Spinal cord (tissue), 10 donors: ENCODE data around the gene TEX9. TPM values are rescaled to one million over a fixed set of nuclear protein-coding genes. Genes with fewer than 3 reads are reported as not detected.

Experiments used
- DNase-seq, 6 donors: peaks; one replicate each; pipeline versions ENCODE4 v3.0.0 to v3.0.0-alpha.2; 2013 to 2015; ENCODE audit warnings: low spot score in 6 of 6, low read depth in 4 of 6
- H3K27ac ChIP-seq: one replicate; pipeline ENCODE4 v1.5.1; 2013; ENCODE audit warnings: low read depth, low read length, control low read depth
- H3K27me3 ChIP-seq: one replicate; pipeline ENCODE4 v1.6.1; 2013; ENCODE audit warnings: low read length; ENCODE audit not compliant: control insufficient read depth, insufficient read depth
- H3K36me3 ChIP-seq: one replicate; pipeline ENCODE4 v1.6.1; 2013; ENCODE audit warnings: low read length; ENCODE audit not compliant: control insufficient read depth, insufficient read depth
- H3K4me1 ChIP-seq: one replicate; pipeline ENCODE4 v1.6.1; 2013; ENCODE audit warnings: low read length; ENCODE audit not compliant: control insufficient read depth, insufficient read depth
- H3K4me3 ChIP-seq: one replicate; pipeline ENCODE4 v1.5.1; 2013; ENCODE audit warnings: low read depth, low read length, control low read depth
- H3K9me3 ChIP-seq: one replicate; pipeline ENCODE4 v1.6.1; 2013; ENCODE audit warnings: low read length; ENCODE audit not compliant: control insufficient read depth, insufficient read depth
- WGBS: methylation state at CpG from one replicate; pipeline ENCODE4 v1.1.5; 2013; ENCODE audit warnings: missing lambda C conversion rate; ENCODE audit not compliant: insufficient coverage; 5-methylcytosine and 5-hydroxymethylcytosine counted together
- polyA plus RNA-seq, 2 donors: library from polyadenylated mRNA; unstranded; fragments of 120-200 nt; gene quantifications; one replicate each; pipeline ENCODE4 v1.2.1, GENCODE V29; 2013; ENCODE audit not compliant: insufficient read length in 2 of 2
- total RNA-seq, 2 donors: library from RNA; depleted of rRNA in 1 of 2; stranded (reverse); fragments of 120-200 nt in 1 of 2; fragments of >200 nt in 1 of 2; gene quantifications; one replicate each; pipeline versions ENCODE4 v1.2.3 to v1.2.4, GENCODE V29; 2013 to 2014
- donor health status: healthy.

Gene TEX9
- total and polyA plus RNA-seq, 4 donors: 9.4 to 25.4 (median 20.0) TPM

DNA sequence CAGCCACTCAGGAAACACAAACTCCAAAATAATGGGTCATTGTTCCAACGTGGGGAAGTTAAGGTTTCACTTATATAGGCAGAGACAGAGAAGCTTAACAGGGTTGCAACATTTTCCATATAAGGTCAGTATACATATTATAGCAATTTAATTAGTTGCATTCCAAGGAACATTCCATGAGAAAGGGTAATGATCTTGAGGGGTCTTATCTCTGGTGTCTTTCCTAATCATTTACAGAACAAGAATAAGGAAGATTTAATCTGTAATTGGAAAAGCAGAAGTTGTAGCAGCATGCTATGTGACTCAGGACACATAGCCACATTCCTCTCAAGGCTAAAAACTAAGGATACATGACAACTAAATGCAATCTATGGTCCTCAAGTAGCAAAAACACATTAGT lies 94.8 kb downstream of the TEX9 start:
- Histone ChIP-seq H3K27me3 (no peaks in the 10 kb centered on the region), H3K27ac (no peak overlapping the region), H3K4me1 (peaks cover under 1% of the 10 kb centered on the region), H3K9me3 (no peaks in the 10 kb centered on the region), H3K36me3 (no peaks in the 10 kb centered on the region), H3K4me3 (no peak overlapping the region)
- no CpG with 5 or more reads among the region's 1 CpG for WGBS
- no peak for DNase-seq

- no peaks in the 10 kb centered on the region for H3K27me3 ChIP-seq
- H3K4me3 ChIP-seq: no peak overlapping the region
- DNase-seq: no peak
- no CpG with 5 or more reads among the region's 2 CpGs for WGBS
- peaks cover 4% of the 10 kb centered on the region for H3K4me1 ChIP-seq
- no peaks in the 10 kb centered on the region for H3K36me3 ChIP-seq
- H3K9me3 ChIP-seq: no peaks in the 10 kb centered on the region
- no peak overlapping the region for H3K27ac ChIP-seq
These were observed 95.7 kb downstream of the TEX9 start for GRCh38 chr15:56460947-56461346.

GRCh38 chr15:56464893-56465520 lies 99.8 kb downstream of the TEX9 start, which contains the start of gene MNS1:
MNS1 (minus strand) TSS chr15:56465137; CDS start chr15:56464972, 165 bp downstream.
- H3K4me1 ChIP-seq: peaks cover 4% of the 10 kb centered on the region
- DNase-seq: peak; percentile 90 to 99 (median 94)
- no peak within 1 kb of the TSS for H3K27ac ChIP-seq
- 6% methylated on average over 38 of the region's 38 CpGs for WGBS
- H3K9me3 ChIP-seq: no peaks in the 10 kb centered on the region
- H3K36me3 ChIP-seq: no peaks in the 10 kb centered on the region
- H3K27me3 ChIP-seq: peaks cover 2% of the 10 kb centered on the region
- peak within 1 kb of the TSS; percentile 82 for H3K4me3 ChIP-seq

- no peaks in the 10 kb centered on the region for H3K9me3 ChIP-seq
- no peak overlapping the region for H3K4me3 ChIP-seq
- H3K27ac ChIP-seq: no peak overlapping the region
- peaks cover 2% of the 10 kb centered on the region for H3K27me3 ChIP-seq
- no peak for DNase-seq
- H3K4me1 ChIP-seq: peaks cover 4% of the 10 kb centered on the region
- WGBS: no CpG with 5 or more reads among the region's 3 CpGs
- no peaks in the 10 kb centered on the region for H3K36me3 ChIP-seq
These were observed 102.4 kb downstream of the TEX9 start for GRCh38 chr15:56467616-56468015.

DNA sequence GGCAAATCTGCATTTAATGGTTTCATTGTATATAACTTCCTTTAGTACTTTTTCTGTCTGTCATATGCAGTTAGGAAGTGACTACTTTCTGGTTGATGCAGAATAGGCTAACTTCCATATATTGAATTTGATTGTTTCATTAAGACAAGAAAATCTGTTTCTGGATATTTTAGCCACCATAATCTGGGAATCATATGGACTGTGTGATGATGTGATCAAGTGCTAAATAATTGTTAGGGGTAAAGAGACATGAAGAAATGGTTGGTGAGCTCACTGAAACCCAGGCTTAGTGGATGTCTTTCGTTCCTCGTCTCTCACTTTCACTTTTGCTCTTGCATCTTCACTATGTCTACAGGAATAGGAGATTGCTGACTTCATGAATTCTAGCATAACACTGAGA lies 103.2 kb downstream of the TEX9 start:
- H3K27me3 ChIP-seq: peaks cover 2% of the 10 kb centered on the region
- H3K9me3 ChIP-seq: no peaks in the 10 kb centered on the region
- H3K36me3 ChIP-seq: no peaks in the 10 kb centered on the region
- no CpG with 5 or more reads among the region's 2 CpGs for WGBS
- H3K4me1 ChIP-seq: peaks cover 4% of the 10 kb centered on the region
- H3K27ac ChIP-seq: no peak overlapping the region
- no peak for DNase-seq
- H3K4me3 ChIP-seq: no peak overlapping the region

DNA sequence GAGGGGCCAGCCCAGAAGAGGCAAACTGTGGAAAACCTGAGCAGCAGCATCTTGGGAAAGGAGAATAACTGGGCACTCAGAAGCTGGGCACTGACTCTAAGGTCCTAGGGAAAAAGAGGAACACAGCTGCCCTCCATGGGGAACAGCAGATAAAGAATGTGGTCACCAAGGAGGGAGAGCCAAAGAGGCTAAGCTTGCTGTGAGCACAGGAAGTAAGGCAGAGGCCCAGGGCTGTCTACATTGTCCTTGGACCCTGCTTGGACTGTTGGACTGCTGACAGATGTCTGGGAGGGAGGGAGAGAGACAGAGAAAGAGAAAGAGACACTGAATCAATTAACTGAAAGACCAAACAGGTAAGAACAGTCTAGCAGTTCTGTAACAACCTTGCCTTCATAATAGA lies 104.3 kb downstream of the TEX9 start:
- H3K27me3 ChIP-seq: peaks cover 2% of the 10 kb centered on the region
- H3K4me1 ChIP-seq: peaks cover 4% of the 10 kb centered on the region
- H3K4me3 ChIP-seq: no peak overlapping the region
- DNase-seq: peak in 1 of 6 donors; percentile 38
- no peaks in the 10 kb centered on the region for H3K36me3 ChIP-seq
- no peaks in the 10 kb centered on the region for H3K9me3 ChIP-seq
- no peak overlapping the region for H3K27ac ChIP-seq

DNA sequence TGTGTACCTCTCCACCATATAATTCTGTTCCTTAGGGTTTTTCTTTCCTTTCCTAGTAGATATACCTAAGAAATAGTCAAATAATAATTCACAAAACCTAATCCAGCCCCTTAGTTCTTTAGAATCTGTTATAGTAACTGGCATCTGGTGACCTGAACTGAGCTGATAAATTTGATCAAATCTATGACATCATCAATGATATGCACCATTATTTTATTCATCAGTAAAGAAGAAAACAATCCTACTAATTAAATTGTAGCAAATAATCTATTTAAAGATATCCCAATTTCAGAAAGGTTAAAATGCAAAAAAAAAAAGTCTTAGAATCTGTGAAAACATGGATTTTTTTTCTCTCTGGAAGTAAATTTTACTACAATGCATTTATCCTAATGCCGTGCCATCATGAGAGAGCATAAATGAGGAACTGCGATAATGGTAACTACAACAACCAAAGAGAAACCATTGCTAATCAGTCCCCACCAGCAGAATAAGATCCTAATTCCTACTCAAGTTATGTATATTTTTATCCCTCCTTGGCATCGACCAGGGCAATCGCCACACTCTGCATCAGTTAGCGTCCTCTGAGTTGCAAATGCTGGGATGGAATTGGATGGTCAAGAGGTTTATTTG lies 106.3 kb downstream of the TEX9 start:
- no CpG with 5 or more reads among the region's 5 CpGs for WGBS
- Histone ChIP-seq H3K9me3 (no peaks in the 10 kb centered on the region), H3K4me3 (no peak overlapping the region), H3K27me3 (peaks cover 5% of the 10 kb centered on the region), H3K36me3 (no peaks in the 10 kb centered on the region), H3K27ac (no peak overlapping the region), H3K4me1 (no peaks in the 10 kb centered on the region)
- DNase-seq: no peak

DNA sequence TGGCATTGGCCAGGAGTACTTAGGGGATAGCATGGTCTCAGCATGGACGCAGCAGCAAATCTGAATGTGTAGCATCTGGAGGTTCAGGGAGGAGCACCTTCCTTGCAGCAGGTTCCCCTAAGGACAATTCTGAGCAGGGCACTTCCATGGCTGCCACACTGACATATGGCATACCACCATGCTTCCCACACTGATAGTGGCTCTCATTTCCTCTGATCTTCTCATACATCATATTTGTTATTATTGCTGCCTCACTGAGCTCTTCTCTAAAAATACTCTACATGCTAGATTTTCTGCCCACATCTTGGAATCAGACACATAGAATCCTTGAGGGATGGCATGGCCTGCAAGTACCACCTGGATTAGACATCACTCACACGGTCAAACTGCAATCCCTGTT lies 107.1 kb downstream of the TEX9 start:
- peaks cover 5% of the 10 kb centered on the region for H3K27me3 ChIP-seq
- DNase-seq: no peak
- no peak overlapping the region for H3K27ac ChIP-seq
- no peaks in the 10 kb centered on the region for H3K36me3 ChIP-seq
- no peak overlapping the region for H3K4me3 ChIP-seq
- no peaks in the 10 kb centered on the region for H3K9me3 ChIP-seq
- 78% methylated on average over 2 of the region's 2 CpGs for WGBS
- H3K4me1 ChIP-seq: no peaks in the 10 kb centered on the region

GRCh38 chr15:56473017-56473416 lies 107.8 kb downstream of the TEX9 start:
- Histone ChIP-seq H3K27ac (no peak overlapping the region), H3K4me3 (no peak overlapping the region), H3K4me1 (no peaks in the 10 kb centered on the region), H3K9me3 (no peaks in the 10 kb centered on the region), H3K36me3 (no peaks in the 10 kb centered on the region), H3K27me3 (peaks cover 5% of the 10 kb centered on the region)
- DNase-seq: no peak
- no CpG with 5 or more reads among the region's 1 CpG for WGBS

- no peak for DNase-seq
- peaks cover 3% of the 10 kb centered on the region for H3K27me3 ChIP-seq
- H3K27ac ChIP-seq: no peak overlapping the region
- H3K36me3 ChIP-seq: no peaks in the 10 kb centered on the region
- no peaks in the 10 kb centered on the region for H3K9me3 ChIP-seq
- no peaks in the 10 kb centered on the region for H3K4me1 ChIP-seq
- no peak overlapping the region for H3K4me3 ChIP-seq
These were observed 110.1 kb downstream of the TEX9 start for GRCh38 chr15:56475351-56475750.
